Esophagus muscularis mucosa (tissue), 3 donors: ENCODE data around the gene INPP5J.

Experiments used
- EP300 ChIP-seq: sonication (generic); formaldehyde crosslinking; IDR thresholded peaks from one replicate; pipeline ENCODE4 v1.6.1; 2017; ENCODE audit warnings: antibody characterized with exemption
- POLR2AphosphoS5 ChIP-seq, 2 donors: sonication (generic); formaldehyde crosslinking; IDR thresholded peaks; one replicate each; pipeline ENCODE4 v1.6.1; 2017; ENCODE audit warnings: antibody characterized with exemption in 2 of 2

GRCh38 chr22:31075961-31076360, 46.8 kb upstream of the INPP5J start:
- TF ChIP-seq EP300: no peak
- peak; percentile 47 to 59 for TF ChIP-seq POLR2AphosphoS5 (IDR thresholded peaks at IDR 0.05)
